Activated T-cell treated with anti-CD3 and anti-CD28 coated beads for 24 hours (primary cell): Measurements from ENCODE around the gene ARRB1.
"Not testable (repeated sequence)": the region's sequence is repeated elsewhere in the genome, so short reads cannot be mapped to it uniquely, and the experiment has no call there.

Source experiments
- DNase-seq: peaks from one replicate; pipeline ENCODE4 v3.0.0-alpha.2; 2020; ENCODE audit warnings: low read depth

The ARRB1 gene

DNA sequence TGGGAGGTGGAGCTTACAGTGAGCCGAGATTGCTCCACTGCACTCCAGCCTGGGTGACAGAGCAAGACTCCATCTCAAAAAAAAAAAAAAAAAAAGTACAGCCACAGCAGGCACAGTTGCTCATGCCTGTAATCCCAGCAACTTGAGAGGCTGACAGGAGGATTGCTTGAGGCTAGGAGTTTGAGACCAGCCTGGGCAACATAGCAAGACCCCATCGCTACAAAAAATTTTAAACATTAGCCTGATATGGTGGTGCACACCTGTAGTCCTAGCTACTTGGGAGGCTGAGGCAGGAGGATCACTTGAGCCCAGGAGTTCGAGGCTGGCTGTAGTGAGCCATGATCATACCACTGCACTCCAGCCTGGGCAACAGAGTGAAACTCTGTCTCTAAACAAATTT is 76.7 kb downstream of the ARRB1 start:
- not testable (repeated sequence) for DNase-seq

DNA sequence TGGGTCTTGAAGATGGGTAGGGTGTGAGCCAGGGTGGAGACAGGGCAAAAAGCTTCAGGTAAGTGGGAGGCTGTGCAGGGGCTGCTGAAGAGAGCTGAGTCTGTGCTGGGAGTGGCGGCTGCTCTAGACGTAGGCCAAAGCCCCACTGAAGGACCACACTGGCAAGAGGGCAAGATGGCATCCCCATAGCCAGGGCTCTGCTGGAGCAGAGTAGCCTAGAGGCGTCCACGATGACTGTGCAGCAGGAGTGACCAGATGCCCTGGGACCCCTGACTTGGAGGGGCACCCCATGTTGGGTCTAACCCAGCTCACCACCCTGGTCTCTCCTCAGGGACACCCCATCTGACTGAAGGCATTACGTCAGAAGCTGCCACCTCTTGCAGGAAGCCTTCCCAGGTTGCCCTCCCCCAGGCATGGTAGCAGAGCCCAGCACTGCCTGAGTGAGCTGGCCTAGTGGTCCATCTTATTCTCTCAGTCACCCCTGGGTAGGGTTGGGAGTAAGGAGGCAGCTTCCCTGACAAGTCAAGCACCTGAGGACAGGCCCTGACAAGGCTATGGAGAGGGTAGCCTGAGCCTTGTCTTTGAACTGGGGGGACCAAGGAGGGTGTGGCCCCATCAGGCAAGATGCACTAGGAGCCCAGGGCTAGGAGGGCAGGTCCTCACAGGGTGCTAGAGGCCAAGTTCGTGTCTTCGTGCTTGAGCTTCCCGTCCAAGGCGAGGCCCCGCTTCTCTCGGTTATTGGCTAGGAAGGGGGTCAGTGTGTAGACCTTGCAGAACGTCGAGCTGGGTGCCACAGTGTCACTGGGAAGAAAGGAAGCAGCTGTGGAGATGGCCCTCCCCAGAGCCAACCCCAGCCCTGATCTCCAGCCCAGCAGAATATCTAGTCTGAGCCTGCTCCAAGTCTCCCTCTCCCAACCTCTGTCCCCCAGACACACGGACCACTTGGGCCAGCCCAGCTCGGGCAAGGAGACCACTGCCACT is 77.8 kb downstream of the ARRB1 start:
- no peak for DNase-seq

GRCh38 chr11:75272821-75273301 is 78.6 kb downstream of the ARRB1 start:
- DNase-seq, result no peak

DNA sequence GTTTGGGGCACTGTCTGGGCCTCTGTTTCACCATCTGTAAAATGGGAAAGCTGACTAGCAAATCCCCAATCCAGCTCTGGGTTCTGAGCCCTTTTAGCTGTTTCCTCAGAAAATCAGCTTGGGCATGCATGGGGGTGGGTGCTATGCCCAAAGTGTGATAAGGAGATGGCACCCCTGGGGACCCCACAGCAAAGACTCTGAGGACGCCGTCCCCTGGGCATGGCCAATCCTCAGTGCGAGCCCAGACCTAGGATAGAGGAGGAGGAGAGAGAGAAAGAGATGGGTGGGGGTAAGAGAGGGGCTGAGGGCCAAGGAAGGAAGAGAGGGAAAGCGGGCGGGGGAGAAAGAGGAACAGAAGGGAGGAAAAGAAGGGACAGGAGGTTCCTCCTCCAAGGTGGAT is 79.1 kb downstream of the ARRB1 start:
- DNase-seq, result no peak

- DNase-seq, result no peak
These were observed 79.7 kb downstream of the ARRB1 start for GRCh38 chr11:75271730-75272129.

DNA sequence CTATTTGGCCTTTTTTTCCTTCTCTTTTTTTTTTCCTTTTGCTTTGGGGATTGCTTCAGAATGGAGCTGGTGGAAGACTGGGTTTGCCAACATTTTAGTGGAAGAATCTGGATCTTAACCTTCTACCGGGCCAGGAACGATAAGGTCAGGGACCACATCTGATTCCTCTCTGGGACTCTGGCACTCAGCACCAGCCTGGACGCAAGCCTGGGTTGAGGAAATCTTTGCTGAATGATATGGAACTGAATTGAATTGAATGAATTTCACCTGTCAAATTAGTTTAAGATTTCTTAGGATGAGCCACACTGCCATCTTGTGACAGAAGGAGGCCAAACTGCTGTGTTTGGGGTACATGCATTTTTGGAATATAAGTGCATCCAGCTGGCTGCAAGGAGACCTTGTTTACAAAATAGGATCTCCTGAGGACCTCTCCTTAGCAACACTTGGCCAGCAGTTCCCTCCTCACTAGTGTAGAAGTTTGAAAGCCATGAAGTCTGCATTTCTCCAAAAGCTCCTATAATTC is 80.5 kb downstream of the ARRB1 start:
- no peak for DNase-seq

DNA sequence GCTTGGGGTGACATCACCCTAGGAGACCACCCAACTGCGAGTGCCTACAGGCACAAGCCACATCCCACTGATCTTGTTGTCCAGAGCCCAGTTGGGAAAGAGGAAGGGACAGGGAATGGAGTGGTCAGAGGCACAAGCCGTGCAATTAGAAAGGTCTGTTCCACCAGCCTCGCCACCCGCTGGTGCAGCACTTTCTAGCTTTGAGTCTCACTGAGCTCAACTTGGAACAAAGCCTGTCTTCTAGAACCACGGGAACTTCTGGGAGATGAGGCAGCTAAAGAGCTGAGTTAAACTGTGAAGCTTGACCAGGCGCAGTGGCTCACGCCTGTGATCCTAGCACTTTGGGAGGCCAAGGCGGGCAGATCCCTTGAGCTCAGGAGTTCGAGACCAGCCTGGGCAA is 81.6 kb downstream of the ARRB1 start:
- DNase-seq, result no peak

- no peak for DNase-seq
These were observed 82.1 kb downstream of the ARRB1 start for GRCh38 chr11:75269367-75269660.

- no peak for DNase-seq
These were observed 82.7 kb downstream of the ARRB1 start for GRCh38 chr11:75268626-75269366.

DNA sequence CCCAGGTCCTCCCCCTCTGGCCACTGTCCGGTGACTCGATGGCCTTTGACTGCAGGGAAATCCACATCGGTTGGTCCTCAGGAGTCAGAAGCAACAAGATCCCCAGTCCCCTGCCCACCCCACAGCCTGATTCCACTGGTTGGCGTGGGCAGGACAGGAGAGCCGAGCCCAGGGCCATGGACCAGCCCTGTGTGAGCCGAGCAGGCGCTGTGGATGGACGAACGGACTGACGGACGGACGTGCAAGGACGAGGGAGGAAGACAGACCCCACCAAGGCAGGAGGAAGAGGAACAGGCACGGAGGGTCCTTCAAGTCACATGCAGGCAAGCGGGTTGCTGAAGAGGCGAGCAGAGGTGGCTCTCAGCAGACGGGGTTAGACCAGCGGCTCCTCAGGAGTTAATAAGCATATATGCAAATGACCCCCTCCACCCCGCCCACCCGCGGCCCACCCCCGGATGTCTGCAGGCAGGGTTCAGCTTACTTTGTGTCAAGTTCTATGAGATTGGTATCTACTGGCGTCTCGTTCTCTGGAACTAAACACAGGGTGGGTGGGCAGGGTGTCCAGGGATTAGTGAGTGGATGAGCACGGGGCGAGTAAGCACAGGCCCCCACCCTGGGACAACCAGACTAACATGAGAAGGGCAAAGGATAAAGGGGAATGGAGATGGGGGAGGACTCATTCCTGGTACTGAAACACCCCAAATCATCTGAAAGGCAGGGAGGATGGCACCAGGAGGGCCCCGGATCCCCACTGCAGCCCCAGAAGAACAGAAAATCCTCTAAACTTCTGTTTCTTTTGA is 84.1 kb downstream of the ARRB1 start:
- no peak for DNase-seq

GRCh38 chr11:75265851-75266531 is 85.5 kb downstream of the ARRB1 start:
- DNase-seq, result no peak

- no peak for DNase-seq
These were observed 86.5 kb downstream of the ARRB1 start for GRCh38 chr11:75264971-75265370.

DNA sequence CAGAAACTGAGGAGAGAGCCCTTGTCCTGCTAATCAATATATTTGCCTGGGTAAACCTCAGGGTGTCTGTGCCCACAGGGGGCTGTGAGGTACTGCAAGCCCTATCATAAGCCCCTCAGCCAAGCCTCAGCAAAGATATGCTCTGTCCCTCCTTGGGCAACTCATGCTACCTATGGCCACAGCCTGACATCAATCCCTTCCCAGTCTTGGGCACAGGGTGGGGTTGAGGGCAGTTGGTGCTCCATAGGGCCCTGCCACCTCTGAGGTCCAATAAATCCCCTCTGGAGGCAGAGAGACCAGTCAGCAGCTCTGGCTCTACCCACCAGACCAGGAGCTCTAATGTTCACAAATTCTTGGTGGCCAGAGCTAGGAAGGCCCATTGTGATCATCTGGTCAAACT is 87.1 kb downstream of the ARRB1 start:
- DNase-seq, result no peak

DNA sequence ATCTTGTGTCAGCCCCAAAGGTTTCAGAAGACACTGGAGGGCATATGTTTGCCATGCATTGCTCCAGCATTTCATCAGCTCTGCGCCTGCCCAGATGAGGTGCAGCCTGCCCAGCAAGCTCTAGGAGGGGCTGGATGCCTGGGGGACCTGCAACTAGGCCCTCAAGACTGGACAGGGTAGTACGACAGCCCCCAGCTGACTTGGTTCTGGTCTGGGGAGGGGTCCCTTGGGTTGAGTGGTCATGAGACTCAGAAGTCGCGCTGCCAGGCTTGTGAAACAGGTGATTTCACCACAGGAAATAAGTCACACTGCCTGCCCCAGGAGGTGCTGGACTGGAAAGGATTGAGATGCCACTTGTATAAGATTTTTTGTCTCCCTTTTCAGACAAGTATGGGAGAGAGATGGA is 87.5 kb downstream of the ARRB1 start:
- DNase-seq, result no peak

DNA sequence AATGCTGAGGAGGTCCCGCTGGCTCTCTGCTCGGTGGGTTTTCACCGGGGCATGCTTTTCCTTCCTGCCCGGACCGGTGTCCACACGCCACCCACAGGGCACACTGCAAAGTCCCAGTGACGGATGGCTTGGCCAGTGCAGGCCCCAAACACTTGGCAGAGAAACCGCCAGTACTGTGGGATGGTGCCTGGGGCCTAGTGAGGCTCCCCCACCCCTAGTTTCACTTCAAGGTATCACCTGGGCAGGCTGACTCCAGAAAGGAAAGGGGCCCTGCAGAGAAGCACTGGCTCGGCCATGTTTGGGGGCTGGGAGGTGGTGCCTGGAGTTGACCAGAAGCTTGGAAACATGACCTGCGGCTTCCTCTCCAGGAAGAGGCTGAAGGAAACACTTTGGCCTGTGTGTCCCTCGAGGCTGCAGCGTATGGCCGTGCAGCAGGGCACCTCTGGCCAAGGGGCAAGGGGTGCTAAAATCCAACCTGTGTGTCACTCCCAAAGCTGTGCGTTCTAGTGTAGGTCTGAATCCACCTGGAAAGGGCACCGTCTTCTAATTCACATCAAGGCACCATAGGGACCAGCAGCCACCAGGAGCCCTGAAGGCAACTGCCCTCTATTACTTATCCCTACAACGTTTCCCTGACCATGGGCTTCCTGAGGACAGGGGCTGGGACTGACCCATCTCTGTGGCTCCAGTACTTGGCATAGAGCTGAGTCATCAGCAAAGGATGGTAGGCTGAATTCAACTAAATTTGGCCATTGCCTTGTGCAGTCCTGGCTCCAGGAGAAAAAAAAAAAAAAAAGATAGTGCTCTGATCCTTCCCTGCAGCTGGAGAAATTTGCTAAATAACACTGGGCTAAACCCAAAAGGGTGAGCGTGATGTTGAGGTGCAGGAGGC is 88.3 kb downstream of the ARRB1 start:
- no peak for DNase-seq

- no peak for DNase-seq
These were observed 89.0 kb downstream of the ARRB1 start for GRCh38 chr11:75262436-75262835.

DNA sequence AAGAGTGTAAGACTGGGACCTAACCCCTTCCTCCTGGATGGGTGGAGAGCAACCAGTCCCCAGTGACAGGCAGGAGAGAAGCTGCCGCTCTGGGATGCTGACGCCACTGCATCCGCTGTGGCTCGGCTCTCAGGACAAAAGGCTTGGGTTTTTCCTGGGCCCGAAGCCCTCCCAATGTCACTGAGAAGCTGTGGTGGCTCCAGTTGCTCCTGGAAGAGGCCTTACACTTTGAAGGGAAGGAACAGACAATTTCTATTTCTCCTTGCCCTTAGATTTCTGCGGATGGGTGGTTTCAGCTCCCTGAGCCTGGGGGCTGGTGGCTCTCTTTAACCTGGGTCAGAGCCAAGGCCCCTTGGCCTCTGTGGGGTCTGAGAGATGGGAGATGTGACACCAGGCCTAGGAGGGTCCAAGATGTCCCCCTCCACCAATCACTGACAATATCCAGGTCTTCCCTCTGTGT is 89.5 kb downstream of the ARRB1 start:
- DNase-seq, result no peak

DNA sequence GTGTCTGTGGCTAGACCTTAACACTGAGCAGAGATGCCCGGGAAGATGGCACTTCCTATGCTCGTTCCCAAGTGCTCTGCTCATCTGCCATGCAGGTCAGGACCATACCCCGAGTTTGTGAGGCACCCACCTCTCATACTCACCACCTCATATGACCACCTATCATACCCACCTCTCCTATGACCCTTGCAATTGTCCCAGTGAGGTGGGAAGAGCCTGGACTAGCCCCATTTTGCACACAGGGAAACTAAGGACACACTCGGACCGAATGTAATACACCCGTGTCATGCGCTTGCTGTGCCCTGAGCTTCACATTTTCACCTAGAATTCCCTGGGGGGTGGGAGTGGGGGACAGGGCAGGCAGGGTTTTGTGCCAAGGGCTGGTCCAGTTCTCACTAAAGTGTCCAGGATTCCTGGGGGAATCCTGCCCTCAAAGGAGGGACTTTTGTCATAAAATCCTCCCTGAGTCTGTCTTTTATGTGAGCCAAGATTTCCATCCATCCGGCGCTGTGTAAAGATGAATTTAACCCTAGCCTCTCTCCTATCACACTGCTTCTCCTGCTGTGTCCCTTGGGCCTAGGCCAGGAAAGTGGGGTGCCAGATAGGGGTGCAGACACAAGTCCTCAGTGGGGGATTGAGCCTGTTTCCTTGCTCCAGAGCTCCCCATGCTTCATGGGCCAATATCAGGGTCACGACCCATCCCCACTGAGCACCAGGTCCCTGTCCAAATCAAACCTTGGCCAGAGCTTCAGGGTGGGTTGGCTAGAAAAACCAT is 90.9 kb downstream of the ARRB1 start:
- DNase-seq, result no peak

GRCh38 chr11:75254326-75254725 is 97.1 kb downstream of the ARRB1 start:
- DNase-seq, result no peak

- DNase-seq, result no peak
These were observed 101.8 kb downstream of the ARRB1 start for GRCh38 chr11:75249704-75250103.
